B cell (primary cell): ENCODE results near the gene NFKBIB. TPM values are rescaled to one million over a fixed set of nuclear protein-coding genes. Genes with fewer than 3 reads are reported as not detected.

ENCODE experiments used
- ATAC-seq: fragments of 200-7000 bp; cut with Tn5 transposase; one replicate; pipeline ENCODE4 v1.10.0; 2021; ENCODE audit warnings: low read depth, mild to moderate bottlenecking, moderate number of reproducible peaks, moderate library complexity
- CTCF ChIA-PET: fragments of 350-600 bp; sonication (Branson Sonifier 250); formaldehyde crosslinking; loops from one replicate; lab custom pipeline; 2021; ENCODE audit warnings: antibody characterized with exemption, inconsistent platforms; lab: Charles Lee
- POLR2A ChIA-PET: fragments of 350-600 bp; sonication (Branson Sonifier 250); formaldehyde crosslinking; loops from one replicate; lab custom pipeline; 2021; ENCODE audit warnings: antibody characterized with exemption; lab: Charles Lee
- DNase-seq: peaks from one replicate; pipeline ENCODE4 v3.0.0; 2013
- H2AFZ ChIP-seq: 2 replicates; pipeline ENCODE4 v1.6.1; 2012; ENCODE audit warnings: mild to moderate bottlenecking, low read depth, low read length; ENCODE audit not compliant: insufficient read depth, poor library complexity, severe bottlenecking
- H3K27ac ChIP-seq, 2 donors: 1 replicate in 1 of 2; 2 replicates in 1 of 2; pipeline ENCODE4 v1.5.1; 2012 to 2013; ENCODE audit warnings: low read length in 2 of 2, mild to moderate bottlenecking in 2 of 2, moderate library complexity in 1 of 2
- H3K27me3 ChIP-seq, 4 experiments: fragments of 200-600 bp in 1 of 4; sonication (generic) in 1 of 4; replicated peaks in 1 of 4; 1 replicate in 2 of 4; 2 replicates in 2 of 4; pipeline versions ENCODE4 v1.6.1 to v1.7.0; 2013 to 2016; ENCODE audit warnings: low read length in 3 of 4, mild to moderate bottlenecking in 2 of 4, mixed read lengths in 1 of 4, moderate library complexity in 1 of 4; ENCODE audit not compliant: insufficient read depth in 4 of 4, control insufficient read depth in 3 of 4; ENCODE audit errors: control extremely low read depth in 1 of 4
- H3K36me3 ChIP-seq, 2 experiments: replicated peaks in 1 of 2; 1 replicate in 1 of 2; 2 replicates in 1 of 2; pipeline versions ENCODE4 v1.6.1 to v1.7.1; 2013; ENCODE audit warnings: low read length in 1 of 2; ENCODE audit not compliant: insufficient read depth in 2 of 2, control insufficient read depth in 1 of 2; ENCODE audit errors: control extremely low read depth in 1 of 2, extremely low read depth in 1 of 2
- H3K4me1 ChIP-seq, 2 donors: fragments of 200-600 bp in 1 of 2; sonication (generic) in 1 of 2; 1 replicate in 1 of 2; 2 replicates in 1 of 2; pipeline versions ENCODE4 v1.5.1 to v1.6.1; 2013 to 2017; ENCODE audit warnings: low read length in 2 of 2; ENCODE audit not compliant: control insufficient read depth in 2 of 2, insufficient read depth in 2 of 2
- H3K4me2 ChIP-seq: replicated peaks from 2 replicates; pipeline ENCODE3; 2012; ENCODE audit warnings: mild to moderate bottlenecking, low read depth, low read length; ENCODE audit not compliant: poor library complexity, severe bottlenecking
- H3K4me3 ChIP-seq, 5 experiments: fragments of 200-600 bp in 1 of 5; sonication (generic) in 1 of 5; 1 replicate in 3 of 5; 2 replicates in 2 of 5; pipeline versions ENCODE4 v1.5.1 to v1.7.0; 2011 to 2016; ENCODE audit warnings: low read length in 4 of 5, mild to moderate bottlenecking in 4 of 5, low read depth in 2 of 5, control low read depth in 1 of 5, moderate library complexity in 1 of 5; ENCODE audit not compliant: insufficient read depth in 1 of 5; ENCODE audit errors: control extremely low read depth in 1 of 5, extremely low read depth in 1 of 5
- H3K79me2 ChIP-seq: fragments of 200-600 bp; sonication (generic); one replicate; pipeline ENCODE4 v1.6.0; 2016; ENCODE audit warnings: low read length; ENCODE audit not compliant: control insufficient read depth, insufficient read depth
- H3K9ac ChIP-seq: fragments of 200-600 bp; sonication (generic); 2 replicates; pipeline ENCODE4 v1.6.1; 2017; ENCODE audit warnings: mild to moderate bottlenecking, low read length, moderate library complexity
- H3K9me3 ChIP-seq, 3 donors: one replicate each; pipeline versions ENCODE4 v1.6.1 to v1.7.1; 2013; ENCODE audit warnings: low read length in 2 of 3; ENCODE audit not compliant: control insufficient read depth in 2 of 3, insufficient read depth in 1 of 3; ENCODE audit errors: control extremely low read depth in 1 of 3
- H4K20me1 ChIP-seq: 2 replicates; pipeline ENCODE4 v1.6.0; 2012; ENCODE audit warnings: mild to moderate bottlenecking, low read length; ENCODE audit not compliant: insufficient read depth, control insufficient read depth, poor library complexity, severe bottlenecking
- H3K27ac Mint-ChIP-seq: one replicate; pipeline ENCODE4 v1.8.0; 2021; ENCODE audit warnings: mixed read lengths
- H3K27me3 Mint-ChIP-seq: one replicate; pipeline ENCODE4 v1.8.0; 2021; ENCODE audit warnings: mixed read lengths
- H3K4me1 Mint-ChIP-seq: one replicate; pipeline ENCODE4 v1.8.0; 2021; ENCODE audit warnings: mixed read lengths
- H3K4me3 Mint-ChIP-seq: one replicate; pipeline ENCODE4 v1.8.0; 2021; ENCODE audit warnings: mixed read lengths
- H3K9me3 Mint-ChIP-seq: one replicate; pipeline ENCODE4 v1.8.0; 2022; ENCODE audit warnings: mixed read lengths; ENCODE audit not compliant: insufficient read depth
- EZH2 ChIP-seq: IDR thresholded peaks from 2 replicates; pipeline ENCODE4 v1.6.1; 2012; ENCODE audit warnings: borderline replicate concordance, low read depth, mild to moderate bottlenecking, moderate library complexity, low read length; ENCODE audit not compliant: insufficient read depth, poor library complexity, severe bottlenecking
- WGBS: methylation state at CpG from one replicate; pipeline ENCODE4 v1.1.5; 2013; ENCODE audit warnings: missing lambda C conversion rate; ENCODE audit not compliant: insufficient coverage; 5-methylcytosine and 5-hydroxymethylcytosine counted together
- intact Hi-C: fragments of 100-400 bp; cut with micrococcal nuclease; formaldehyde crosslinking; loops from one replicate; pipeline ENCODE4 v1.10.0; 2022
- polyA plus RNA-seq: library from polyadenylated mRNA; depleted of rRNA; stranded (reverse); fragments of >200 nt; gene quantifications from 2 replicates; pipeline ENCODE4 v1.2.3, GENCODE V29; 2012
- total RNA-seq, 2 donors: library from RNA; stranded (reverse); fragments of 120-200 nt in 1 of 2; gene quantifications; 1 replicate in 1 of 2; 2 replicates in 1 of 2; pipeline versions ENCODE4 v1.2.3 to v1.2.4, GENCODE V29; 2013 to 2022
- TF ChIP-seq, protein P1 (sequence below): fragments of 200-600 bp; IDR thresholded peaks from one replicate; pipeline ENCODE4 v1.8.0; 2022; ENCODE audit warnings: antibody characterized with exemption, mild to moderate bottlenecking

NFKBIB gene
- total and polyA plus RNA-seq, 2 donors (not counting 1 experiment from before 2014, with no cell fraction given) = 30.3 to 54.4 TPM

DNA sequence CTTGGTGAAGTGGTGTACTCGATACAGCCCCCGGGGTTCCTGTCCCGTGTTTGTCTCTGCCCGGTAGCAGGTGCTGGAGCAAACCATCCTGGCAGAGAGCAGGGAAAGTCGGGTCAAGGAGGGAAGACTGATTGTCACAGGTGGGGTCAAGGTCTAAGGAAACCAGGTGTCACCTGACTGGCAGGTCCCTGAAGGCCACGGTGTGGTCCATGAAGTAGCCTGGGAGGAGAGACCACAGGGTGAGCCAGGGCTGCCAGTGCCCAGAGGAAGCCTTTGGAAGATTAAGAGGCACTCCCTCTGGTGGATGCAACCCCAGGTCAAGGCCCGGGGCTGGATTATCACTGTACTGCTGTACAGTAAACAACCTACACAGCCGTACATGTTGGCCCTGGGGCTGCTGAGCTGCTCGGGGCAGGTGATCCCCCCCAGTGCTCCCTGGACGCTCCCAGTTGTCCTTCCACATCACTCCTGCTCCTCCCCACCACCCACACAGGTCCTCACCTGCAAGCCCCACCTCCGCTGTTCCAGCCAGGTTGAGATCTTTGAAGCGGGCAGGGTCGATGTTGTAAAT lies 18.2 kb downstream of the NFKBIB start:
- Histone ChIP-seq H3K9me3 (no peaks in the 10 kb centered on the region), H3K27ac (no peak overlapping the region), H3K4me1 (no peaks in the 10 kb centered on the region), H3K4me3 (no peak overlapping the region), H3K36me3 (peaks cover 1 to 5% of the 10 kb centered on the region in 2 experiments), H3K27me3 (no peaks in the 10 kb centered on the region), H3K79me2 (no peaks in the 10 kb centered on the region), H3K4me2 (no peak overlapping the region), H3K9ac (no peak overlapping the region), H4K20me1 (no peaks in the 10 kb centered on the region), H2AFZ (no peak overlapping the region)
- no peaks in the 10 kb centered on the region for H3K9me3 Mint-ChIP-seq
- ATAC-seq (no peak), DNase-seq (no peak)
- no peaks in the 10 kb centered on the region for H3K27me3 Mint-ChIP-seq
- no peaks in the 10 kb centered on the region for H3K4me1 Mint-ChIP-seq
- TF ChIP-seq EZH2 = no peak
- TF ChIP-seq, protein P1, sequence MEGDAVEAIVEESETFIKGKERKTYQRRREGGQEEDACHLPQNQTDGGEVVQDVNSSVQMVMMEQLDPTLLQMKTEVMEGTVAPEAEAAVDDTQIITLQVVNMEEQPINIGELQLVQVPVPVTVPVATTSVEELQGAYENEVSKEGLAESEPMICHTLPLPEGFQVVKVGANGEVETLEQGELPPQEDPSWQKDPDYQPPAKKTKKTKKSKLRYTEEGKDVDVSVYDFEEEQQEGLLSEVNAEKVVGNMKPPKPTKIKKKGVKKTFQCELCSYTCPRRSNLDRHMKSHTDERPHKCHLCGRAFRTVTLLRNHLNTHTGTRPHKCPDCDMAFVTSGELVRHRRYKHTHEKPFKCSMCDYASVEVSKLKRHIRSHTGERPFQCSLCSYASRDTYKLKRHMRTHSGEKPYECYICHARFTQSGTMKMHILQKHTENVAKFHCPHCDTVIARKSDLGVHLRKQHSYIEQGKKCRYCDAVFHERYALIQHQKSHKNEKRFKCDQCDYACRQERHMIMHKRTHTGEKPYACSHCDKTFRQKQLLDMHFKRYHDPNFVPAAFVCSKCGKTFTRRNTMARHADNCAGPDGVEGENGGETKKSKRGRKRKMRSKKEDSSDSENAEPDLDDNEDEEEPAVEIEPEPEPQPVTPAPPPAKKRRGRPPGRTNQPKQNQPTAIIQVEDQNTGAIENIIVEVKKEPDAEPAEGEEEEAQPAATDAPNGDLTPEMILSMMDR = no peak
- intact Hi-C loops = no loop called here
- 95% methylated on average over 11 of the region's 13 CpGs for WGBS
- ChIA-PET POLR2A (no interaction called here), CTCF (interaction anchor here (0.5 kb wide), 1 partner anchor 40 kb away, joined by 6 read pairs; no protein-coding TSS in a partner anchor)
- H3K4me3 Mint-ChIP-seq = no peak overlapping the region
- no peak overlapping the region for H3K27ac Mint-ChIP-seq

DNA sequence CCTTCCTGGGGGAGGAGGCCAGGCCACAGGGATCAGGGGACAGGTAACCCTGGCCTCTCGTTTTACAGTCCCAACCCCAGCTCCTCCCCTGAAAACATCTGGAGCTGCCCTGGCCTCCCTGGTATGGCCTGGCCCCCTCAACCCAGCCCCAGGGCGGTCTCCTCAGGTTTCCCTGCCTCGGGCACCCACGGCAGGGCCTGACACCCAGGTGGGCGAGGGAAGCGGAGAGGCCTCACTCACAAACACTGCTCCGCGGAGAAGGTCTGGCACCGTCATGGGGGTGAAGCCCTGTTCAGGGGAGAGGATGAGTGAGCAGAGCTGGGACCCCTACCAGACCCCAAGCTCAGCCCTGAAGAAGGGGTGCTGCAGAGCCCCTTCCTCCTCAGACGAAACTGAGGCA lies 18.8 kb downstream of the NFKBIB start:
- TF ChIP-seq, protein P1 = no peak
- no peak for TF ChIP-seq EZH2
- no peaks in the 10 kb centered on the region for H4K20me1 ChIP-seq
- no peaks in the 10 kb centered on the region for H3K9me3 Mint-ChIP-seq
- ChIA-PET POLR2A (interaction anchor here (0.7 kb wide), 1 partner anchor 202 kb away, joined by 3 read pairs; no protein-coding TSS in a partner anchor), CTCF (interaction anchor here (0.5 kb wide), 1 partner anchor 40 kb away, joined by 6 read pairs; no protein-coding TSS in a partner anchor)
- no peak overlapping the region for H2AFZ ChIP-seq
- ATAC-seq (no peak), DNase-seq (no peak)
- no peak overlapping the region for H3K4me3 ChIP-seq
- no peaks in the 10 kb centered on the region for H3K9me3 ChIP-seq
- peaks cover 1 to 5% of the 10 kb centered on the region in 2 experiments for H3K36me3 ChIP-seq
- intact Hi-C loops = no loop called here
- H3K79me2 ChIP-seq = no peaks in the 10 kb centered on the region
- H3K4me1 ChIP-seq = no peaks in the 10 kb centered on the region
- no peak overlapping the region for H3K4me3 Mint-ChIP-seq
- H3K27ac Mint-ChIP-seq = no peak overlapping the region
- WGBS = 96% methylated on average over 9 of the region's 10 CpGs
- H3K9ac ChIP-seq = no peak overlapping the region
- no peaks in the 10 kb centered on the region for H3K27me3 ChIP-seq
- no peak overlapping the region for H3K4me2 ChIP-seq
- no peaks in the 10 kb centered on the region for H3K27me3 Mint-ChIP-seq
- H3K4me1 Mint-ChIP-seq = no peaks in the 10 kb centered on the region
- no peak overlapping the region for H3K27ac ChIP-seq
